ENCODE measurements around the gene SLC35F3.

SLC35F3 gene

GRCh38 chr1:234235434-234235881 is 331.0 kb downstream of the SLC35F3 start:
- no peak overlapping the region for H3K4me3 ChIP-seq (ENCODE audit: low read depth, low read length)
- no peak for DNase-seq (ENCODE audit: low read depth)
- no peak for TF ChIP-seq CTCF (IDR thresholded peaks at IDR 0.05; ENCODE audit: insufficient read depth, low read depth, low read length, missing control alignments)

- no peak for TF ChIP-seq CTCF (IDR thresholded peaks at IDR 0.05; ENCODE audit: insufficient read depth, low read depth, low read length, missing control alignments)
- no peak for DNase-seq (ENCODE audit: low read depth)
- H3K4me3 ChIP-seq (ENCODE audit: low read depth, low read length), result no peak overlapping the region
Measured at GRCh38 chr1:234237393-234237792, 332.9 kb downstream of the SLC35F3 start.

GRCh38 chr1:234238060-234238459 is 333.6 kb downstream of the SLC35F3 start:
- no peak for TF ChIP-seq CTCF (IDR thresholded peaks at IDR 0.05; ENCODE audit: insufficient read depth, low read depth, low read length, missing control alignments)
- H3K4me3 ChIP-seq (ENCODE audit: low read depth, low read length), result no peak overlapping the region
- no peak for DNase-seq (ENCODE audit: low read depth)

GRCh38 chr1:234239515-234239914 is 335.0 kb downstream of the SLC35F3 start:
- DNase-seq (ENCODE audit: low read depth), result no peak
- H3K4me3 ChIP-seq (ENCODE audit: low read depth, low read length), result no peak overlapping the region
- TF ChIP-seq CTCF (IDR thresholded peaks at IDR 0.05; ENCODE audit: insufficient read depth, low read depth, low read length, missing control alignments), result no peak

- no peak for DNase-seq (ENCODE audit: low read depth)
- no peak overlapping the region for H3K4me3 ChIP-seq (ENCODE audit: low read depth, low read length)
- no peak for TF ChIP-seq CTCF (IDR thresholded peaks at IDR 0.05; ENCODE audit: insufficient read depth, low read depth, low read length, missing control alignments)
Measured at GRCh38 chr1:234239936-234240335, 335.5 kb downstream of the SLC35F3 start.

- TF ChIP-seq CTCF (IDR thresholded peaks at IDR 0.05; ENCODE audit: insufficient read depth, low read depth, low read length, missing control alignments), result no peak
- DNase-seq (ENCODE audit: low read depth), result no peak
Measured at GRCh38 chr1:234240680-234241079, 336.2 kb downstream of the SLC35F3 start.

GRCh38 chr1:234241941-234242490 is 337.5 kb downstream of the SLC35F3 start:
- no peak for TF ChIP-seq CTCF (IDR thresholded peaks at IDR 0.05; ENCODE audit: insufficient read depth, low read depth, low read length, missing control alignments)
- no peak for DNase-seq (ENCODE audit: low read depth)
- no peak overlapping the region for H3K4me3 ChIP-seq (ENCODE audit: low read depth, low read length)

More at GRCh38 chr1:234240680-234241079, 336.2 kb downstream of the SLC35F3 start:
- no peak overlapping the region for H3K4me3 ChIP-seq (ENCODE audit: low read depth, low read length)

All from GM12865 (cell line).